B cell (primary cell): ENCODE results near the gene IFT122. TPM values are rescaled to one million over a fixed set of nuclear protein-coding genes. Genes with fewer than 3 reads are reported as not detected.
"Not testable (repeated sequence)": the region's sequence is repeated elsewhere in the genome, so short reads cannot be mapped to it uniquely, and the experiment has no call there.

ENCODE experiments used
- ATAC-seq: fragments of 200-7000 bp; cut with Tn5 transposase; one replicate; pipeline ENCODE4 v1.10.0; 2021; ENCODE audit warnings: low read depth, mild to moderate bottlenecking, moderate number of reproducible peaks, moderate library complexity
- CTCF ChIA-PET: fragments of 350-600 bp; sonication (Branson Sonifier 250); formaldehyde crosslinking; loops from one replicate; lab custom pipeline; 2021; ENCODE audit warnings: antibody characterized with exemption, inconsistent platforms; lab: Charles Lee
- POLR2A ChIA-PET: fragments of 350-600 bp; sonication (Branson Sonifier 250); formaldehyde crosslinking; loops from one replicate; lab custom pipeline; 2021; ENCODE audit warnings: antibody characterized with exemption; lab: Charles Lee
- DNase-seq: peaks from one replicate; pipeline ENCODE4 v3.0.0; 2013
- H2AFZ ChIP-seq: 2 replicates; pipeline ENCODE4 v1.6.1; 2012; ENCODE audit warnings: mild to moderate bottlenecking, low read depth, low read length; ENCODE audit not compliant: insufficient read depth, poor library complexity, severe bottlenecking
- H3K27ac ChIP-seq, 2 donors: 1 replicate in 1 of 2; 2 replicates in 1 of 2; pipeline ENCODE4 v1.5.1; 2012 to 2013; ENCODE audit warnings: low read length in 2 of 2, mild to moderate bottlenecking in 2 of 2, moderate library complexity in 1 of 2
- H3K27me3 ChIP-seq, 4 experiments: fragments of 200-600 bp in 1 of 4; sonication (generic) in 1 of 4; replicated peaks in 1 of 4; 1 replicate in 2 of 4; 2 replicates in 2 of 4; pipeline versions ENCODE4 v1.6.1 to v1.7.0; 2013 to 2016; ENCODE audit warnings: low read length in 3 of 4, mild to moderate bottlenecking in 2 of 4, mixed read lengths in 1 of 4, moderate library complexity in 1 of 4; ENCODE audit not compliant: insufficient read depth in 4 of 4, control insufficient read depth in 3 of 4; ENCODE audit errors: control extremely low read depth in 1 of 4
- H3K36me3 ChIP-seq, 2 experiments: replicated peaks in 1 of 2; 1 replicate in 1 of 2; 2 replicates in 1 of 2; pipeline versions ENCODE4 v1.6.1 to v1.7.1; 2013; ENCODE audit warnings: low read length in 1 of 2; ENCODE audit not compliant: insufficient read depth in 2 of 2, control insufficient read depth in 1 of 2; ENCODE audit errors: control extremely low read depth in 1 of 2, extremely low read depth in 1 of 2
- H3K4me1 ChIP-seq, 2 donors: fragments of 200-600 bp in 1 of 2; sonication (generic) in 1 of 2; 1 replicate in 1 of 2; 2 replicates in 1 of 2; pipeline versions ENCODE4 v1.5.1 to v1.6.1; 2013 to 2017; ENCODE audit warnings: low read length in 2 of 2; ENCODE audit not compliant: control insufficient read depth in 2 of 2, insufficient read depth in 2 of 2
- H3K4me2 ChIP-seq: replicated peaks from 2 replicates; pipeline ENCODE3; 2012; ENCODE audit warnings: mild to moderate bottlenecking, low read depth, low read length; ENCODE audit not compliant: poor library complexity, severe bottlenecking
- H3K4me3 ChIP-seq, 5 experiments: fragments of 200-600 bp in 1 of 5; sonication (generic) in 1 of 5; 1 replicate in 3 of 5; 2 replicates in 2 of 5; pipeline versions ENCODE4 v1.5.1 to v1.7.0; 2011 to 2016; ENCODE audit warnings: low read length in 4 of 5, mild to moderate bottlenecking in 4 of 5, low read depth in 2 of 5, control low read depth in 1 of 5, moderate library complexity in 1 of 5; ENCODE audit not compliant: insufficient read depth in 1 of 5; ENCODE audit errors: control extremely low read depth in 1 of 5, extremely low read depth in 1 of 5
- H3K79me2 ChIP-seq: fragments of 200-600 bp; sonication (generic); one replicate; pipeline ENCODE4 v1.6.0; 2016; ENCODE audit warnings: low read length; ENCODE audit not compliant: control insufficient read depth, insufficient read depth
- H3K9ac ChIP-seq: fragments of 200-600 bp; sonication (generic); 2 replicates; pipeline ENCODE4 v1.6.1; 2017; ENCODE audit warnings: mild to moderate bottlenecking, low read length, moderate library complexity
- H3K9me3 ChIP-seq, 3 donors: one replicate each; pipeline versions ENCODE4 v1.6.1 to v1.7.1; 2013; ENCODE audit warnings: low read length in 2 of 3; ENCODE audit not compliant: control insufficient read depth in 2 of 3, insufficient read depth in 1 of 3; ENCODE audit errors: control extremely low read depth in 1 of 3
- H4K20me1 ChIP-seq: 2 replicates; pipeline ENCODE4 v1.6.0; 2012; ENCODE audit warnings: mild to moderate bottlenecking, low read length; ENCODE audit not compliant: insufficient read depth, control insufficient read depth, poor library complexity, severe bottlenecking
- H3K27ac Mint-ChIP-seq: one replicate; pipeline ENCODE4 v1.8.0; 2021; ENCODE audit warnings: mixed read lengths
- H3K27me3 Mint-ChIP-seq: one replicate; pipeline ENCODE4 v1.8.0; 2021; ENCODE audit warnings: mixed read lengths
- H3K4me1 Mint-ChIP-seq: one replicate; pipeline ENCODE4 v1.8.0; 2021; ENCODE audit warnings: mixed read lengths
- H3K4me3 Mint-ChIP-seq: one replicate; pipeline ENCODE4 v1.8.0; 2021; ENCODE audit warnings: mixed read lengths
- H3K9me3 Mint-ChIP-seq: one replicate; pipeline ENCODE4 v1.8.0; 2022; ENCODE audit warnings: mixed read lengths; ENCODE audit not compliant: insufficient read depth
- EZH2 ChIP-seq: IDR thresholded peaks from 2 replicates; pipeline ENCODE4 v1.6.1; 2012; ENCODE audit warnings: borderline replicate concordance, low read depth, mild to moderate bottlenecking, moderate library complexity, low read length; ENCODE audit not compliant: insufficient read depth, poor library complexity, severe bottlenecking
- WGBS: methylation state at CpG from one replicate; pipeline ENCODE4 v1.1.5; 2013; ENCODE audit warnings: missing lambda C conversion rate; ENCODE audit not compliant: insufficient coverage; 5-methylcytosine and 5-hydroxymethylcytosine counted together
- intact Hi-C: fragments of 100-400 bp; cut with micrococcal nuclease; formaldehyde crosslinking; loops from one replicate; pipeline ENCODE4 v1.10.0; 2022
- polyA plus RNA-seq: library from polyadenylated mRNA; depleted of rRNA; stranded (reverse); fragments of >200 nt; gene quantifications from 2 replicates; pipeline ENCODE4 v1.2.3, GENCODE V29; 2012
- total RNA-seq, 2 donors: library from RNA; stranded (reverse); fragments of 120-200 nt in 1 of 2; gene quantifications; 1 replicate in 1 of 2; 2 replicates in 1 of 2; pipeline versions ENCODE4 v1.2.3 to v1.2.4, GENCODE V29; 2013 to 2022
- TF ChIP-seq, protein P1 (sequence below): fragments of 200-600 bp; IDR thresholded peaks from one replicate; pipeline ENCODE4 v1.8.0; 2022; ENCODE audit warnings: antibody characterized with exemption, mild to moderate bottlenecking

Gene IFT122
- total and polyA plus RNA-seq, 2 donors (not counting 1 experiment from before 2014, with no cell fraction given), result 14.0 to 34.3 TPM

DNA sequence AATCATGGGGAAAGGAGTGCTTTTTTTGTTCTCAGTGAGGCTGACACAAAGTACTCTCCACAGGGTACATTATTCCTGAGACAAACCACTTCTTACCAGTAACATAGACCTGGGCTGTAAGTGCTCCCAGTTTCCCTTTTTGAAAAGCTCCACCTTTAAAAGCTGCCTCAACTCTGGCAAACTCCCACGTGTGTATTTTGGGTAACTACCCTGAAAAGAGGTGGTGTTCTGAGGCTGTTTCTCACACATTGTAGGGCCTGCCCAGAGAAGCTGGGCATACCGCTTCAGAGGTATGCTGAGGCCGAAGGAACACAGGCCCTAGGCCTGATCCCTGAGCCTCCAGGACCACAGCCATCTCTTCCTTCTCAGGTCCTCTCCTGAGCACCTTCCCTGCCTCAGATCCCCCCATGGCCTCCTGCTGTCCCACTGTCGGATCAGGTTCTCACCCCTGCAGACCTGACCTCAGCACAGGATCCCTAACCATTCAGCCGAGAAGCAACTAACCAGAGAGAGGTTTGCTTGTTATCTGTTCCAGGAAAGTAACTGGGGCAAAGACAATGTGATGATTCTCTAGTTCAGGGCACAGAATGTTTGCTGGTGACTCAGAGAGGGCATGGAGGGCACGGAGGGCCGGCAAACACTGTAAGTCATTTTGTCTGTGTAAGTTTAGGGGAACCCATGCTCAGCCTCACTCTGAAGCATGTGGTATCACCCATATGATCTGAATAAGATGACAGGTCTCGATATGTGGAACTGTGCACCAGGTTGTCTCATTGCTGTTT is 47.7 kb upstream of the IFT122 start:
- H3K9ac ChIP-seq, H3K27ac ChIP-seq, H3K27ac Mint-ChIP-seq, H3K27me3 Mint-ChIP-seq, DNase-seq, H3K4me3 ChIP-seq, H2AFZ ChIP-seq, H3K4me2 ChIP-seq, H3K9me3 Mint-ChIP-seq, ATAC-seq, H3K4me3 Mint-ChIP-seq, H3K4me1 Mint-ChIP-seq, H3K27me3 ChIP-seq, POLR2A ChIA-PET, H3K4me1 ChIP-seq, H3K9me3 ChIP-seq: not testable (repeated sequence)
- intact Hi-C loops, result loop anchor here (10.0 kb wide), 1 partner anchor 117 kb away; the partner anchor contains the start of gene HMCES
- CTCF ChIA-PET, result interaction anchor here (1.2 kb wide), 1 partner anchor 8 kb away, joined by 4 read pairs; no protein-coding TSS in a partner anchor
- peaks cover 36% of the 10 kb centered on the region for H4K20me1 ChIP-seq
- 100% methylated on average over 1 of the region's 8 CpGs for WGBS
- peaks cover 22% of the 10 kb centered on the region for H3K79me2 ChIP-seq
- peaks cover 2 to 50% of the 10 kb centered on the region in 2 experiments for H3K36me3 ChIP-seq

DNA sequence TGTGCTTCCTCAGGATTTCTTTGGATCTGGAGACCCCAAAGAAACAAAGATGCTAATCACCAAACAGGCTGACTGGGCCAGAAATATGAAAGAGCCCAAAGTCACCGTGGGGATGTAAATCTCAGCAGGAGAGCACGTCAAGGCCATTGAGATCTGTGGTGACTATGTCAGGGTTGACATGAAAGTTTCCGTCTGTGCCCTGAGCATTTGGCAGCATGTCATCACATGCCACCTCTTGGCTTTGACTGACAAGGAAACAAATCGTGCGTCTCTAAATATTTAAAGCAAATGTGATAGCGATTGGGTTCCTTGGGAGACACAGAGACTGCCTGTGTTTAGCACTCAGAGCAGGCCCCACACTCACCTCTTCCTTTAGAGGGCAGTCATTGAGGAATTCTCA is 46.8 kb upstream of the IFT122 start:
- Mint-ChIP-seq H3K4me3 (no peak overlapping the region), H3K9me3 (no peaks in the 10 kb centered on the region), H3K4me1 (peaks cover 18% of the 10 kb centered on the region), H3K27ac (no peak overlapping the region), H3K27me3 (no peaks in the 10 kb centered on the region)
- ATAC-seq (no peak), DNase-seq (no peak)
- TF ChIP-seq EZH2, result no peak
- TF ChIP-seq, protein P1, sequence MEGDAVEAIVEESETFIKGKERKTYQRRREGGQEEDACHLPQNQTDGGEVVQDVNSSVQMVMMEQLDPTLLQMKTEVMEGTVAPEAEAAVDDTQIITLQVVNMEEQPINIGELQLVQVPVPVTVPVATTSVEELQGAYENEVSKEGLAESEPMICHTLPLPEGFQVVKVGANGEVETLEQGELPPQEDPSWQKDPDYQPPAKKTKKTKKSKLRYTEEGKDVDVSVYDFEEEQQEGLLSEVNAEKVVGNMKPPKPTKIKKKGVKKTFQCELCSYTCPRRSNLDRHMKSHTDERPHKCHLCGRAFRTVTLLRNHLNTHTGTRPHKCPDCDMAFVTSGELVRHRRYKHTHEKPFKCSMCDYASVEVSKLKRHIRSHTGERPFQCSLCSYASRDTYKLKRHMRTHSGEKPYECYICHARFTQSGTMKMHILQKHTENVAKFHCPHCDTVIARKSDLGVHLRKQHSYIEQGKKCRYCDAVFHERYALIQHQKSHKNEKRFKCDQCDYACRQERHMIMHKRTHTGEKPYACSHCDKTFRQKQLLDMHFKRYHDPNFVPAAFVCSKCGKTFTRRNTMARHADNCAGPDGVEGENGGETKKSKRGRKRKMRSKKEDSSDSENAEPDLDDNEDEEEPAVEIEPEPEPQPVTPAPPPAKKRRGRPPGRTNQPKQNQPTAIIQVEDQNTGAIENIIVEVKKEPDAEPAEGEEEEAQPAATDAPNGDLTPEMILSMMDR, result no peak
- Histone ChIP-seq H3K4me3 (no peak overlapping the region), H3K27ac (no peak overlapping the region), H3K27me3 (no peaks in the 10 kb centered on the region), H3K4me1 (peaks cover 9 to 10% of the 10 kb centered on the region in 2 donors), H2AFZ (no peak overlapping the region), H3K9ac (no peak overlapping the region), H3K4me2 (no peak overlapping the region), H3K9me3 (no peaks in the 10 kb centered on the region), H3K79me2 (peaks cover 31% of the 10 kb centered on the region), H3K36me3 (peaks cover 2 to 47% of the 10 kb centered on the region in 2 experiments), H4K20me1 (peaks cover 45% of the 10 kb centered on the region)
- WGBS, result 85% methylated on average over 6 of the region's 6 CpGs
- intact Hi-C loops, result loop anchor here (10.0 kb wide), 1 partner anchor 118 kb away; the partner anchor contains the start of gene HMCES
- CTCF ChIA-PET, result no interaction called here
- POLR2A ChIA-PET, result no interaction called here

DNA sequence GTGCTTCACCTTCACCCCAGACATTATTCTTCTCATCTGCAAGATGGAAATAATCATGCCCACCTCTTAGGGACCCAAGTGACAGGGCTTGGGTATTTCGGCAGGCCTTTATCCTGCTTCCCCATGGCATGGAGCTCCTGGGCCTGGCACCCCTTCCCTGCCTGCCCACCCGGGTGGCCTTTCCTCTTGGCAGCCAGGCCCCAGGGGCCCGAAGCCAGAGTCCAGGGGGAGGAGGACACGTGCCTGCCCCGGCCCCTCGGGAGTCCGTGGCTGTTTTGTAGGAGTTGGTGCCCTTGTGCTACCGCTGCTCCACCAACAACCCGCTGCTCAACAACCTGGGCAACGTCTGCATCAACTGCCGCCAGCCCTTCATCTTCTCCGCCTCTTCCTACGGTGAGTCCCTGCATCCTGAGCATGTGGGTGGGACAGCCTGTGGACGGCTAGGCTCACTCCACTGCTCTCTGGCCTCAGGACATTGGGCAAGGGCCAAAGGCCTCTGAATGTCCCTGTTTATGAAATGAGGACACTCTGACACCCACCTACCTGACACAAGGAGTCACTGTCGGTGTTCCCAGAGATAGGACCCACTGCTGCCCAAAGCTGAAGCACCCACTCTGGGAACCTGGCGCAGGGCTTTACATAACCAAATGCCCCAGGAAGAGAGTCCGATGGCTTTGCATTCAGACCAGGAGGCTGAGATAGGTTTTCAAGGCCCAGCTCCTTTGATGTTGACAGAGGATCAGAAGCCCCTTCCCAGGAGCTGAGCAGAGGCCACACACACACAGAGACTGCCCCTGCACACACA is 46.1 kb upstream of the IFT122 start:
- intact Hi-C loops, result loop anchor here (10.0 kb wide), 1 partner anchor 119 kb away; the partner anchor contains the start of gene HMCES
- peaks cover 49% of the 10 kb centered on the region for H4K20me1 ChIP-seq
- H3K27ac Mint-ChIP-seq, H2AFZ ChIP-seq, H3K4me3 Mint-ChIP-seq, H3K27me3 Mint-ChIP-seq, H3K4me2 ChIP-seq, H3K9ac ChIP-seq, H3K9me3 ChIP-seq, H3K4me3 ChIP-seq, H3K9me3 Mint-ChIP-seq, H3K27me3 ChIP-seq, CTCF ChIA-PET, DNase-seq, H3K27ac ChIP-seq, ATAC-seq, POLR2A ChIA-PET: not testable (repeated sequence)
- peaks cover 14 to 15% of the 10 kb centered on the region in 2 donors for H3K4me1 ChIP-seq
- peaks cover 38% of the 10 kb centered on the region for H3K79me2 ChIP-seq
- H3K4me1 Mint-ChIP-seq, result peaks cover 24% of the 10 kb centered on the region
- peaks cover 2 to 47% of the 10 kb centered on the region in 2 experiments for H3K36me3 ChIP-seq
- WGBS, result 100% methylated on average over 1 of the region's 17 CpGs
